ENCODE data around the gene FOXO3.

DNA sequence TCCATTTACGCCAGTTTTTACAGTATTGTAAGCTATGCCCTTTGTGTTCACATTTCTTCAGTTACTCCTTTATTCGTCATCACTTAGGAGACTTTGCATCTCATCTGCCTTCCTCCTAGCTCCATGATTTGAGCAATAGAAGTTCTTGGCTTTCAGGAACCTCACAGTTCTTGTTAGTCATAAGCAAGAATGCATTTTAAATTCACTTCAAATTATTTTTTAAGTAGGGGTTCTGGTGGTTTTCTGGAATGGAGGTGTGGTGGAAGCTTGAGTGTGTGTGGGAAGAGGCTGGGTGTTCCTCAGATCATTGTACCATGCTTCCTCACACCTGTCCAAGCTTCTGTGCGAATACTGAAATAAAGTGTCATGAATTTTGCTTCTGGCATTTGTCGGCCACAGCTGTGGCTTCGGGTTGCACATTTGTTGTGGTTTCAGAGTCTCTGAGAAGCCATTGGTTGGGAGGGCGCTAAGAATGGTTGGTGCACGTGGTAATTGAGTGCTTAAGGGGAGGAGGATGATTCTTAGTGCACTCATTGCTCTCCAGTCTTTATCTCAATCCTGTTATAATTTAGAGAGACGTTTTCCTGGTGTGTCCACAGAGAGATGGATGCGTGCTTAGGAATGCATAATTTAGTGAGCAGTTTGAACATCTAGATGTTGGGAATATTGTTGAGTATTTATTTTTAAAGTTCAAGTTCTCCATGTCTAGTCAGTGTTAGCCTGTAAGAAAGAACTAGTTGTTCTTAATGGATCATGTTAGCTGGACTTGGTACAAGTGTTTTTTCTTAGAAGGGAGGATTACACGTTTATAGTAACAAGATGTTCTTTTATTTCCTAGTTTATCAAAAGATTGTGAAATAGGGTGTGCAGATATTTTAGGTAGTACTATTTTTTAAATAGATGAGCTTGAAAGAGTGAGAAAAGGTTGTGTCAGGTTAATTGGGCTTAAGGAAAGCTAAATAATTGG lies 31.9 kb downstream of the FOXO3 start:
- TF ChIP-seq, protein P1, sequence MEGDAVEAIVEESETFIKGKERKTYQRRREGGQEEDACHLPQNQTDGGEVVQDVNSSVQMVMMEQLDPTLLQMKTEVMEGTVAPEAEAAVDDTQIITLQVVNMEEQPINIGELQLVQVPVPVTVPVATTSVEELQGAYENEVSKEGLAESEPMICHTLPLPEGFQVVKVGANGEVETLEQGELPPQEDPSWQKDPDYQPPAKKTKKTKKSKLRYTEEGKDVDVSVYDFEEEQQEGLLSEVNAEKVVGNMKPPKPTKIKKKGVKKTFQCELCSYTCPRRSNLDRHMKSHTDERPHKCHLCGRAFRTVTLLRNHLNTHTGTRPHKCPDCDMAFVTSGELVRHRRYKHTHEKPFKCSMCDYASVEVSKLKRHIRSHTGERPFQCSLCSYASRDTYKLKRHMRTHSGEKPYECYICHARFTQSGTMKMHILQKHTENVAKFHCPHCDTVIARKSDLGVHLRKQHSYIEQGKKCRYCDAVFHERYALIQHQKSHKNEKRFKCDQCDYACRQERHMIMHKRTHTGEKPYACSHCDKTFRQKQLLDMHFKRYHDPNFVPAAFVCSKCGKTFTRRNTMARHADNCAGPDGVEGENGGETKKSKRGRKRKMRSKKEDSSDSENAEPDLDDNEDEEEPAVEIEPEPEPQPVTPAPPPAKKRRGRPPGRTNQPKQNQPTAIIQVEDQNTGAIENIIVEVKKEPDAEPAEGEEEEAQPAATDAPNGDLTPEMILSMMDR (IDR thresholded peaks at IDR 0.05), result no peak
- TF ChIP-seq EP300 (IDR thresholded peaks at IDR 0.05; ENCODE audit: low read depth), result peak; percentile 46
